Neural cell (in vitro differentiated cells): ENCODE results near the gene RIC1.
"Not testable (repeated sequence)": the region's sequence is repeated elsewhere in the genome, so short reads cannot be mapped to it uniquely, and the experiment has no call there.

Experiments
- EP300 ChIP-seq: fragments of 450-650 bp; conservative IDR thresholded peaks from 2 replicates; pipeline ENCODE4 v1.6.1; 2014; ENCODE audit warnings: antibody characterized with exemption, mild to moderate bottlenecking, moderate library complexity; ENCODE audit not compliant: poor library complexity, severe bottlenecking
- EZH2 ChIP-seq: fragments of 200-600, 300-800 bp; shearing (Covaris generic), sonication (generic); IDR thresholded peaks from 2 replicates; pipeline ENCODE4 v1.6.1; 2014; ENCODE audit warnings: antibody characterized with exemption, low read length, borderline replicate concordance, mild to moderate bottlenecking; ENCODE audit not compliant: insufficient read depth, poor library complexity, severe bottlenecking
- MXI1 ChIP-seq: fragments of 450-650 bp; conservative IDR thresholded peaks from 2 replicates; pipeline ENCODE4 v1.6.1; 2014; ENCODE audit warnings: antibody characterized with exemption, mild to moderate bottlenecking; ENCODE audit not compliant: poor library complexity, severe bottlenecking
- POLR2AphosphoS5 ChIP-seq: IDR thresholded peaks from 2 replicates; pipeline ENCODE4 v1.6.1; 2012
- RAD21 ChIP-seq: fragments of 450-650 bp; conservative IDR thresholded peaks from 2 replicates; pipeline ENCODE4 v1.6.1; 2014; ENCODE audit warnings: antibody characterized with exemption, mild to moderate bottlenecking, moderate library complexity
- SMC3 ChIP-seq: fragments of 450-650 bp; conservative IDR thresholded peaks from 2 replicates; pipeline ENCODE4 v1.6.1; 2014; ENCODE audit warnings: antibody characterized with exemption, mild to moderate bottlenecking, moderate library complexity; ENCODE audit not compliant: poor library complexity
- TAF1 ChIP-seq: IDR thresholded peaks from 2 replicates; pipeline ENCODE4 v1.6.1; 2012; ENCODE audit warnings: low read depth
- TF ChIP-seq, protein P1 (sequence below): fragments of 450-650 bp; IDR thresholded peaks from 2 replicates; pipeline ENCODE4 v1.5.1; 2014; ENCODE audit warnings: antibody characterized with exemption, mild to moderate bottlenecking, moderate library complexity; ENCODE audit not compliant: poor library complexity, severe bottlenecking
- TF ChIP-seq, protein P2 (sequence below): IDR thresholded peaks from 2 replicates; pipeline ENCODE4 v1.6.1; 2012; ENCODE audit warnings: borderline replicate concordance

GRCh38 chr9:5683591-5683990, 54.7 kb downstream of the RIC1 start:
- TF ChIP-seq, protein P1, sequence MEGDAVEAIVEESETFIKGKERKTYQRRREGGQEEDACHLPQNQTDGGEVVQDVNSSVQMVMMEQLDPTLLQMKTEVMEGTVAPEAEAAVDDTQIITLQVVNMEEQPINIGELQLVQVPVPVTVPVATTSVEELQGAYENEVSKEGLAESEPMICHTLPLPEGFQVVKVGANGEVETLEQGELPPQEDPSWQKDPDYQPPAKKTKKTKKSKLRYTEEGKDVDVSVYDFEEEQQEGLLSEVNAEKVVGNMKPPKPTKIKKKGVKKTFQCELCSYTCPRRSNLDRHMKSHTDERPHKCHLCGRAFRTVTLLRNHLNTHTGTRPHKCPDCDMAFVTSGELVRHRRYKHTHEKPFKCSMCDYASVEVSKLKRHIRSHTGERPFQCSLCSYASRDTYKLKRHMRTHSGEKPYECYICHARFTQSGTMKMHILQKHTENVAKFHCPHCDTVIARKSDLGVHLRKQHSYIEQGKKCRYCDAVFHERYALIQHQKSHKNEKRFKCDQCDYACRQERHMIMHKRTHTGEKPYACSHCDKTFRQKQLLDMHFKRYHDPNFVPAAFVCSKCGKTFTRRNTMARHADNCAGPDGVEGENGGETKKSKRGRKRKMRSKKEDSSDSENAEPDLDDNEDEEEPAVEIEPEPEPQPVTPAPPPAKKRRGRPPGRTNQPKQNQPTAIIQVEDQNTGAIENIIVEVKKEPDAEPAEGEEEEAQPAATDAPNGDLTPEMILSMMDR, result not testable (repeated sequence)
- TF ChIP-seq POLR2AphosphoS5, EP300, TAF1, SMC3, EZH2, RAD21, MXI1: not testable (repeated sequence)
- TF ChIP-seq, protein P2, sequence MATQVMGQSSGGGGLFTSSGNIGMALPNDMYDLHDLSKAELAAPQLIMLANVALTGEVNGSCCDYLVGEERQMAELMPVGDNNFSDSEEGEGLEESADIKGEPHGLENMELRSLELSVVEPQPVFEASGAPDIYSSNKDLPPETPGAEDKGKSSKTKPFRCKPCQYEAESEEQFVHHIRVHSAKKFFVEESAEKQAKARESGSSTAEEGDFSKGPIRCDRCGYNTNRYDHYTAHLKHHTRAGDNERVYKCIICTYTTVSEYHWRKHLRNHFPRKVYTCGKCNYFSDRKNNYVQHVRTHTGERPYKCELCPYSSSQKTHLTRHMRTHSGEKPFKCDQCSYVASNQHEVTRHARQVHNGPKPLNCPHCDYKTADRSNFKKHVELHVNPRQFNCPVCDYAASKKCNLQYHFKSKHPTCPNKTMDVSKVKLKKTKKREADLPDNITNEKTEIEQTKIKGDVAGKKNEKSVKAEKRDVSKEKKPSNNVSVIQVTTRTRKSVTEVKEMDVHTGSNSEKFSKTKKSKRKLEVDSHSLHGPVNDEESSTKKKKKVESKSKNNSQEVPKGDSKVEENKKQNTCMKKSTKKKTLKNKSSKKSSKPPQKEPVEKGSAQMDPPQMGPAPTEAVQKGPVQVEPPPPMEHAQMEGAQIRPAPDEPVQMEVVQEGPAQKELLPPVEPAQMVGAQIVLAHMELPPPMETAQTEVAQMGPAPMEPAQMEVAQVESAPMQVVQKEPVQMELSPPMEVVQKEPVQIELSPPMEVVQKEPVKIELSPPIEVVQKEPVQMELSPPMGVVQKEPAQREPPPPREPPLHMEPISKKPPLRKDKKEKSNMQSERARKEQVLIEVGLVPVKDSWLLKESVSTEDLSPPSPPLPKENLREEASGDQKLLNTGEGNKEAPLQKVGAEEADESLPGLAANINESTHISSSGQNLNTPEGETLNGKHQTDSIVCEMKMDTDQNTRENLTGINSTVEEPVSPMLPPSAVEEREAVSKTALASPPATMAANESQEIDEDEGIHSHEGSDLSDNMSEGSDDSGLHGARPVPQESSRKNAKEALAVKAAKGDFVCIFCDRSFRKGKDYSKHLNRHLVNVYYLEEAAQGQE, result not testable (repeated sequence)
